GM19035 (cell line): Measurements from ENCODE around the gene N4BP2.

ENCODE experiments used
- ATAC-seq: cut with Tn5 transposase; IDR thresholded peaks from one replicate; pipeline ENCODE4 v1.9.1; 2021; ENCODE audit not compliant: unreplicated experiment

Gene N4BP2

DNA sequence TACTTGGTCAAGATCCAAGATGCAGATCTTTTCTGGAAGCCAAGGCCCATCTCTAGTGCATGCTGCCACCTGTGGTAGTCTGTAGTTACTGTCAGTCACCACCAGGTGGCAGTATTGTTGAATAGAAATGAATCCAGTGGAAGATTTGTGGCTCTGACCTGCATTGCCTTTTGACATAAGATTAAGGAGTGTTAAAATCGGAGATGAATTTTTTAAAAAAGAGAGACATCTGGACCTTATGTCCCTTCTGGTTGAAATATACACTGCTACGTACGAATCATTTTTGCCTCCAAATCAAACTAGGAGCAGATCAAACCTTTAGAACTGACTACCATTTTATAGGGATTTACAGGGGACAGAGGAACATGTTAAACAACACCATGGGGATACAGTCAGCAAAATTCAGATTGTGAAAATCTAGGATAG lies 93.3 kb downstream of the N4BP2 start:
- peak; percentile 74 for ATAC-seq

DNA sequence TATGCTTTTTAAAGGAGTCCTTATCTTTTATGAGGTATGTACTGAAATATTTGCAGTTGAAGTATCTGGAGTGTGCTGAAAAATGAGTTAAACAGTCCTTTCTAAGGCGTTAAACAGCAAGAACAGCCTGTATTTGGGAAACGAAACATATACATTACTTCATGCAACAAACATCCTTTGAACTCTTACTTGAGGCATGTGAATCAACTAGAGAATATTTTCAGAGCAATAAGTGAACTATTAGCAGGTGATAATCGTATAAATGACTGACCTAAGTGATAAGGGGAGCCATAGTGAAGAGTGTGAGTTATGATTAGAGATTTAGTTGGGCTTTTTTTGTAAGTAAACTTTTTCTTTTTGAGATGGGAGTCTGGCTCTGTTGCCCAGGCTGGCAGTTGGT lies 94.3 kb downstream of the N4BP2 start:
- no peak for ATAC-seq

DNA sequence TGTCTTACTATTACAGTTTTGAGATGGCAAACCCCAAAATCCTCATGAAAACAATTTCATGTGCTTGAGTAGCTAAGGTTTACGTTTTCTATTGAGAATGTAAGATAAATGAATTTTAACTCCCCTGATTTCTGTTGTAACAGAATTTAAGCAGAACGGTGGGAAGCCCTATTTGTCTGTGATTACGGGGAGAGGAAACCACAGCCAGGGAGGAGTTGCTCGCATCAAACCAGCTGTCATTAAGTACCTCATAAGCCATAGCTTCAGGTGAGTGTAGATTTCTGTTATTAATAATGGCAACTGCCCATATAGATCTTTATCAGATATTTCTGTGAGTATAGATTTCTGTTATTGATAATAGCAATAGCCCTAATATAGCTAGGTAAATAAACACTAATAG lies 96.0 kb downstream of the N4BP2 start:
- ATAC-seq: no peak

DNA sequence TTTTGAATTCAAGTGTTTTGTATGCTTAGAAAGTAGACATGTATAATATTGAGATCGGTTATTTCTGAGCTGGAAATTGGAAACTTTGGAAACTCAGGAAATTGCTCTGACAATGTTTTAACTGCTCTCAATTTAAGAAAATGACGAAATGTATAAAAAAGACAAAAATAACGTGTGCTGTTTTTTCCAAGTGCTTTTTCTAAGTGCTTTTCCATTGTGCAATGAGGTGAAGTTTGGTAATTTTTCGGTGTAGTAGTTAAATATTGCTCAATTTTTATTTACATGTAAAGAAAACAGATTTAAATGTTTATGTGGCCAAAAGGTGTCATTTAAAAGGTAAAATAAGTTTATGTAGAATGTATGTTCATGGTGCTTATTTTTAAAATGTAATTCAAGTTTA lies 100.8 kb downstream of the N4BP2 start:
- no peak for ATAC-seq

DNA sequence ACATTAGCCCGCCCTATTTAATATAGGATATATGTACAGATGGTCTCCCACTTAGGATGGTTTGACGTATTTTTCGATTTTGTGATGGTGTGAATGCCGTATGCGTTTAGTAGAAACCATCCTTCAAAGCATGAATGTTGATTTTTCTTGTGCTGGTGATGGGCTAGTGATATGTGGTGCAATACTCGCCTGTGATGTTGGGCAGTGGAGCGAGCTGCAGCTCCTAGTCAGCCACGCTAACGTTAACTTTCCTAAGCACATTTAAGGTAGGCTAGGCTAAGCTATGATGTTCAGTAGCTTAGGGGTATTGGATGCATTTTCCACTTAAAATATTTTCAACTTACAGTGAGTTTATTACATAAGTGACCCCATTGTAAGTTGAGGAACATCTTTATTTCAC lies 103.6 kb downstream of the N4BP2 start:
- no peak for ATAC-seq

DNA sequence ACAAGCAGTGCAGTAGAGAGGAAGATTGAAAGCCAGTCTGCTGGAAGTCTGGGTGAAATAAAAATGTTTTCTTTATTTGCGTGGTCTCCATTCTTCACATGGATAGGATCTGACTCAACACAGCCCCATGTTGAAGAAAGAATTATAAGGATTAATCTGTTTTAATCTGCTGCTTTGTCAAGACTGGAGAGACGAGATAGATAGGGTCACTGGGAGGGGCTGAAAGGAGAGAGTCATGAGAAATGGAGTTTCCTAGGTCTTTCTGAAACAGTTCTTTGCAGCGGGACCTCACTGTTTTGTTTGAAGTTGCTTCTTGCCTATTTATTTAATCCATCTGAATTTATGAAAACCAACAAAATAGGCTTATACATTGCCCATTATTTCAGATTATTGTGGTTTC lies 107.8 kb downstream of the N4BP2 start:
- ATAC-seq: no peak

DNA sequence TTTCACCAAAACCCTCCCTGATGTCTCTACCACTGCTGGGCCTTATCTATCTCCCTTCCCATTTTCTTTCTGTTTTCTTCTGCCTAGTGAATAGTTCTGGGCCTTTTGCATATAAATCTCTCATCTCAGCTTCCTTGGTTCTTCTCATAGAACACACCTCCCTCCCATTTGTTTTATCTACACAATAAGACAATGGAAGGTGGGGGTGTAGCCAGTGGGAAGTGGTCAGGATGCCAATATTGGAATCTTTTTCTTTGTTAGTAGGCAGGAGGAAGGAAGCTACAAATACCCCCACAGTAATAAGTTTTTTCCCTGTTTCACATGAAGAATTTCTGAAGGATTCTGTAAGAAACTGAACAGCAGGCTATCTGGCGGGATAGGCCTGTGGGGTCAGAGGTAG lies 109.3 kb downstream of the N4BP2 start:
- no peak for ATAC-seq

DNA sequence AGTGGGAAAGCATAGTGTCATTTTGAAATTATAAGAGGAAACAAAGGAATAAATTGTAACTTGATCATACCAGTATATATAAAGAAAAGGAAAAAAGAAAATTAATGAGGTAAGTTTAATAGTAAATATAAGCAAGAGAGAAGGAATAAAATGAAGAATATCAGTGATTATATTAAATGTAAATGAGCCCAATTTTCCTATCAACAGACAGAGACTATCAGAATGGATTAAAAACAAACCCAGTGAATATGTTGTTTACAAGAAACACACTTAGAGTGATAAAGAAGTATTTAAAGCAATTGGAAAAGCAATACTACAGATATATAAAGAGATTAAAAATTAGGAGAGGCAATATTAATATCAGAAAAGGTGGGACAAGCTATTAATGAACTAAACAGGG lies 111.4 kb downstream of the N4BP2 start:
- ATAC-seq: no peak

DNA sequence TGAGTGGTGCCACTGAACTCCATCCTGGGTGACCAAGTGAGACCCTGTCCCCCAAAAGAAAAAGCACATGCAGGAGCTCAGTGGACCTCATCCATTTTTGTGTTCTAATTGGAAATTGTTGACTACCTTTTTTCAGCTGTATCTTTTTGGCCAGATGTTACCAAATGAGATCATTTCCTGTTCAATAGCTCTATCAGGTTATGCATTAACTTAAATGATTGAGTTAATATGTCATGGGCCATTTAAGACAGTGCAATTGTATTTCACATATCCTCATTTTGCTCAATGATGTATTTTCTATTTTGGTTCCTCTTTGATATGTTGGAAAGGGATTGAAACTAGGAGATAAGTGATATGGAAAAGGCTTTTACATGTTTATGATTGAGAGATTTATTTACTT lies 113.9 kb downstream of the N4BP2 start:
- ATAC-seq: no peak

DNA sequence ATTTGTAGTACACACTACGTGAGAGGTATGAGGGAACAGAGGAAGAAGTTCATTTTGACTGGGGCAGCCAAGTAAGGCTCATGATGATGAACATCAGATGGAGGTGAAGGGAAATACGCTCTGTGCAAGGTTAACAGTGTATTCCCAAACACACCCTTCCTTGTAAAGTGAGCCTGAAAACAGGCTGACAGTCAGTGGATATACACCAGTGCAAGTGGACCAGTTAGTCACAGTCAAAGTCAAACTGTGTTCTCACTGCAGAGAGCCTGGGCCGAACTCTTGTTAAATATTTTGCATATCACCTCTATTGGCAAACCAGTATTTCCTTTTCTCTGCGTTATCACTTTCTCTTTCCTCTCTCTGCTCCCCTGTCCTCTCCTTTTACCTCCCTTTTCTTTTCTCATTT lies 116.8 kb downstream of the N4BP2 start:
- ATAC-seq: peak; percentile 87

DNA sequence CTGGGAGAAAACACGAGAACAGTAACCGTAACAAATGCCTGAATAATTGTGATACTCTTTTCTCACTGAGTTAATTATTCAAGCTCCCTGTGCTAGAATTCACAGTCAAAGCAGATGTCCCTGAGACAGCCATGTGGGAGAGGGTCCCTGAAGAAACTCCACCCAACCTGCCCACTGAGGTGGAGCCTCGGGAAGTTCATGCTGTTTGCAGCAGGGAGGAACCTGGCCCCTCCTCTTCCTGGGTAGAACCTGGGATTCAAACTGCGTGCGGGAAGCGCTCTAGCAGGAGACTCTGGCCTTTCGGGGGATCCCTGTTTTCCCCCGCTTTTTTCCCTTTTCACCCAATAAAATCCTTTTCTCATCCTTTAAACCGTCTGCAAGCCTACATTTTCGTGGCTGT lies 120.0 kb downstream of the N4BP2 start:
- ATAC-seq: no peak

DNA sequence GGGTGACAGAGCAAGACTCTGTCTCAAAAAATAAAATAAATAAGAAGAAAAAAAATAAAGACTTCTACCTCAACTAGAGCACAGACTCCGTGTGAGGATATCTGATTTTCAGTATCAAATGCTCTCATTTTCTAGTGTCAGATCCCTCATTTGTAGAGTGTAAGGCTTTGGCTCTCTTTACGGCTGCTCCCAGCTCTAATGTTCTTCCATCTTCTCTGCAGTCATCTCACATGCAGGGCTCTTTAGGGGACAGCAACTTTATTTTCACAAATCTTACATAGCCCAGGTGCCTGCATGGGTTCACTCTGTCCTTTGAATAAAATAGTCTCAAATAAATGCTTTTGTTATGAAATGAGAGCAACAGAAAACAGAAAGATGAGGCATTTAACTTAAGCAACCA lies 120.9 kb downstream of the N4BP2 start:
- no peak for ATAC-seq

DNA sequence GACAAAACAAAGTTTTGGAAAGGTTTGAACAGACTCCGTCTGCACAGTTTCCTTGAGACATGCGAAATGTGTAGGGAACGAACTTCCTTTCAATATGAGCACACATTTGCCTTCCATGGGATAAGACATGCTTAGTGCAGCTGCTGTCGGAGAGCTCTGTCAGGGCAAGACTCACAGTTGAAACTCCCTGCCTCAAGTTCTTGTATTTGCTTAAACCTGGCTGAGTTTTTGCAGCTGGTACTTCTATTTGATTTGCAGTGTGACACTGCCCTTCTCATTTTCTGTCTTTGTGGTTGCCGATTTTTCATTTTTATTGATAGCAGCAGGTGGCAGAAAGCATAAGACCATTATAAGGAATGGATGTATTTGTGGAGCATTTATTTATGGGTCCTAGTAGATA lies 122.0 kb downstream of the N4BP2 start:
- ATAC-seq: no peak

DNA sequence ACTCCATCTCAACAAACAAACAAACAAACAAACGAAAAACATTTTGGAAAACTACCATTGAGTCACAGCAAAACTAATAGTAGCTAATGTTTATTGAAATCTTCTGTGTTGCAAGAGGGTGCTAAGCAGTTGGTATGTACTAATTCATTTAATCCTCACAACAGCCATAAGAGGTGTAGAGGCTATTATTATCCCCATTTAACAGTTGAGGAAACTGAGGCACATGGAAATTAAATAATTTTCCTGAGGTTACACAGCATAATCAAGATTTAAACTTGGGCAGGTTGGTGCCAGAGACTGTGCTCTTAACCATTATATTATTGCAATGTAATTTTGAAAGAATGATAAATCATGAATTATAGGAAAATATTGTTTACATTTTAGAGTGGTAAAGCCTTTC lies 122.7 kb downstream of the N4BP2 start:
- ATAC-seq: no peak

DNA sequence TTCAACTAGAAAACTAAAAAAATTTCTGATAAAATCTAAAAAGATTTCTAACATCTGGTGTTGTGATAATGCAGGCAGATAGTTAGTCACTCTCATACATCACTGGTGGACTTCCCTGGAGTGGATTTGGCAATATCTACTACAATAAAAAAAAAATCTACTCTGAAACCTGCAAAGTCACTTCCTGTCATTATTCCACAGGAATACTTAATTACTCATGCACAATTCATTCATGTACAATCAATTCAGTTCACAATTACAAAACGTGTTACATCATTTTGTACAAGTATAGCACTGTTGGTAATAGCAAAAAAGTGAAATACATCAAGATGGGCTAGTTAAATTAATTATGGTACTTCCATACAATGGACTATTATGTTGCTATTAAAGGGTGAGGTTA lies 123.7 kb downstream of the N4BP2 start:
- no peak for ATAC-seq

DNA sequence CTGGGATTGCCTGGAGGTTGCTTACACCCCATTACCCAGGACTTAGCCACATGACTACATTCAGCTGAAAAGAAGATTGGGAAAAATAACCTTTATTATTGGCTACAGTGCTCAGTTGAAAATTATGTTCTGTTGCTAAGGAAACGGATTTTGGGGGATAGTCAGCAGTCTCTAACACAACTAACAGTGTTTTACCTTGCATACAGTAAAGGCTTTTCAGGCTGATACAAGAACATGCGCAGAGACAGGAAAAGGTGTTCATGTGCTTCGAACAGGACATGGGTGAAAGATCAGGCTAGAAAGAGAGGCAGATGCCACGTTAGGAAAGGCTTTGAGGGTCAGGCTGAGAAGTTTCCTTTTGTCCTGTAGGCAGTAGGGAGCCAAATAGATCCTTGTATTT lies 125.4 kb downstream of the N4BP2 start:
- no peak for ATAC-seq

DNA sequence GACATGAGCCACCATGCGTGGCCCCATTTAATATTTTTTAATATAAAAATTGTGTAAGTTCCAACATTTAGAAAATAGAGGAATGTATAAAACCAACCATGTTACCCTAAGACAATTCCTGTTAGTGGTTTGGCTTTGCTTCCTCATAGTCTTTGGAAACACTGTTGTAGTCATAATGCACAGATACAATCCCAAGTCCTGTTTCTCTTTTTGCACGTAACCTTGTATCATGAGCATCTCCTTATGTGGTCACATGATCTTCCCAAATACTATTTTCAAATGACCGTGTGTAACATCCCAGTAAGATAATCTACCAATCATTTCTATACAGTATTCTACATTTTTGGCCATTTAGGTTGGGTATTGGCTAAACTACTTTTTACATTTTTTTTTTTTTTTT lies 126.3 kb downstream of the N4BP2 start:
- no peak for ATAC-seq

DNA sequence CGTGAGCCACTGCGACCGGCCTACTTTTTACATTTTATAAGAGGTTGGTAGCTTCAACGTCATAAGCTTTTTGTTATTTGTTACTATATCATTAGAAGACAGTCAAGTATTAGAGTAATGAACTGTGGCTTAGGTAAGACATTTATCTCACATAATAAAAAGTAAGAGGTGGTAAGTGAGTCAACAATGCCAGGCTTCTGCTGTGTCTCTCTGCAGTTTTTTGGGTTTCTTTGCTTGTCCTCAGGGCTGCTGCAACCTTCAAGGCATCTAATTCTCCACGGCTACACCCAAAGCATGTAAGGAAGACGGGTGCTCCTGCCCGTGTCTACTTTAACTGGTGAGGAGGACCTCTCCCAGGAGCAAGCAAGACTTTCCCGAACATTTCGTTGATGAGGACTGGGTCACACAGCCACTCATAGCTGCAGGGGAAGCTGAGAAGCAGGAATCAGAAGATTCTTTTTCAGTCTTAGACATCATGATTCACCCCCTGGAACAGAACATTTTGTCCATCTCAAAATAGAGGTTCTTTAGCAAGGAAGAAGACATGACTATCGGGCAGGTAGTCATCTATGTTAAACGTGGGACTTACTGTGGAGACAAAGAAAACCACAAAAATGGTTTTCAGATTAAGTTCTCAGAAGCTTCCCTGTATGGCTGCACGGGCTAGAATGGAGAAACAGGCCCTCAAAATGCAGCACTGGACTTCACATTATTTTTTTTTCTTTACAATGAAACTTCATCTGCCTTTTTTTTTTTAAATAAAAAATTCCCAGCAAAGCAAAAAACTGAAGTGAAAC lies 127.2 kb downstream of the N4BP2 start:
- no peak for ATAC-seq

DNA sequence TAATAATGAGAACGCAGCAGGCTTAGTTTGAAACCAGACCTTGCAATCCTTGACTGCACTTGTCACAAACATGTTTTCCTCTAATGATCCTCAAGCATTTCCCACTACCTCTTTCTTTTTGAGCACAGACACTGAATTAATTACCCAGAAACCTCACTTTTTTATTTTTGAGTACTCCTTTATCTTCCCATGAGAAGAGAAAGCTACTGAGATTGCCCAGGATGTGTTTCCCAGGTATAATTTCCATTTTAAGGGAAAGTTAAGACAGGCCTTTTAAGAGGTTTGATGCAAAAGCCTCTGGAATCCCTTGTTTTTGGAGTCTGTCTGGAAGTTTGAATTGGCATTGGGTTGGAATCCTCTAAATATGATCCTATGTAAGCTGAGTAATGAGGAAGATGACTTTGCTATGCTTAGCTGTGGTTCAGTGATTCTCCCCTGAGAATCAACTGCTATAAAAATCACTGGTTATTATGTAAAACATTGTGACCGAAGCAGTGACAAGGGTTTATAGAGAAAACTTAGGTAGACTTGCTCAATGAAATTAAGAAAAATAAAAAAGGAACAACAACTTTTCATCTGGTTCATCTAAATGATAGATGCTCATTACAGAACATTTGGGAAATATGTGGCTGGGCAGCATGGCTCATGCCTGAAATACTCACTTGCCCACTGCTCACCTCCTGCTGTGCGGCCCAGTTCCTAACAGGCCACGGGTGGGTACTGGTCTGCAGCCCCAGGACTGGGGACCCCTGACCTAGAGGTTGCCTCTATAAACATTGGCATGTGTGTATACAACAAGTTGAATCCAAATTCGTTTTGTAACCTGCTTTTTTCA lies 129.4 kb downstream of the N4BP2 start:
- ATAC-seq: peak; percentile 54

DNA sequence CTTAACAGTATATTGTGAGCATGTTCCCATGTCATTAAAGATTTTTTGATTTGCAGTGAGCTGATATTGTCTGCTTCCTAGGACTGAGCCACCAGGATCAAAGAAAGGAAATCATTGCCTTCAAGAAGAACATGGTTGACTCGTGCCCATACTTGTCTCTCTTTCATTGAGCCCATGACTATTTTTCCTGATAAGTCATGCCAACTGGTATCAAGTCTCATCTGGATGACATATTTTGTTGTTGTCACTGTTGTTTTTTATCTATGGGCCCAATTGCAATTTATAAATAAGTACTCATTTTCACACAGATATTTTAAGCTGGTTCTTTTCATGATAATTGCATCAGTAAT lies 130.0 kb downstream of the N4BP2 start:
- no peak for ATAC-seq

DNA sequence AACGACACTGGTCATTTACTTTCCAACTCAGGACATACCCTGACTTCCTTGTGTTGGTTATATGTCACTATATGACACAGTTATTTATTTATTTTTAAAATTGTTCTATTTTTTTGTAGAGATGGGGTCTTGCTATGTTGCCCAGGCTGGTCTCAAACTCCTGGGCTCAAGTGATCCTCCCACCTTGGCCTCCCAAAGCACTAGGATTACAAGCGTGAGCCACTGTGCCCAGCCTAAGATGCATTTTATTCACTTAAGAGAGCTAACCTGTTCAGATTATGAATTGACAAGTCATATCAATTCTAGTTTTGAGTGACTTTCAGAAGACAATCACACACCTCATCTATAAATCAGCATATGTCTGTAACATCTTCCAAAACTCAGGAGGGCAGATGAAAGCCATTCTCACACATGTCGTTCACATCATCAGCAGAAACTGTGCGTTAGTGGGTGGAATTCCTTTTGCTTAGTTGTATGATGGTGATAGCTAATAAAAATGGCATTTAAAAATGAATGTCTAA lies 130.8 kb downstream of the N4BP2 start:
- no peak for ATAC-seq

DNA sequence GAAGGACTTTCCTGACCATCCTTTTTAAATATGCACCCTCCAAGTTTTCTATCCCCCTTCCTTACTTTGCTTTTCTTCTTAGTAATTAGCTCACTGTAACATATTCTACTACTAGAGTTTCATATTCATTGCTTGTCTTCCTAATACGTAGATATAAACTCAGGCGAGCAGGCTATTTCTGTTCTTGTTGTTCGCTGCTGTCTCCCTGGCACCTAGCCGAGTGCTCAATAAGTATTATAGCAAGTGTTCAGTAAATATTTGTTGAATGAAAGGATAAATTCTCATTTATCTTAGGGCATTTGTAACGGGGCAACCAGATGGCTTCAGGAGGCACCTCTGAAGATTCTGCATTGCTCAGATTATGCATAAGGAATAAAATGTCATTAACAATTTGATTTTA lies 133.4 kb downstream of the N4BP2 start:
- ATAC-seq: no peak
